K562 treated with DMSO at 1 percent for 12 hours (cell line): ENCODE results near the gene TMEM184A. TPM values are rescaled to one million over a fixed set of nuclear protein-coding genes. Genes with fewer than 3 reads are reported as not detected.

Experiments used
- total RNA-seq: library from RNA; unstranded; fragments of 300-600 nt; gene quantifications from 2 replicates; pipeline ENCODE4 v1.2.3, GENCODE V29; 2022; ENCODE audit not compliant: insufficient read depth

Gene TMEM184A
- not detected in 2 replicates for total RNA-seq

GRCh38 chr7:1555813-1556543 is at the start of gene TMEM184A:
Gene TMEM184A, minus strand, starts transcription at chr7:1556205. Its CDS starts 721 bp downstream, at chr7:1555484.

GRCh38 chr7:1569833-1570632 is 14.0 kb upstream of the TMEM184A start, which contains the start of gene PSMG3:
Gene PSMG3, minus strand, starts transcription at chr7:1570032. Its CDS starts 693 bp downstream, at chr7:1569339.

GRCh38 chr7:1503816-1504775 is 51.9 kb downstream of the TMEM184A start, which contains the start of gene INTS1:
Gene INTS1, minus strand, starts transcription at chr7:1504389. Its CDS starts 429 bp downstream, at chr7:1503960.

Other genes starting within 250 kb of the TMEM184A start
- gene MICALL2, start 96.7 kb downstream of the TMEM184A start, total RNA-seq = 41.6 and 43.7 TPM in 2 replicates
- gene INTS1, start 51.8 kb downstream of the TMEM184A start, total RNA-seq = 65.1 and 80.8 TPM in 2 replicates
- gene MAFK, start 25.5 kb downstream of the TMEM184A start, total RNA-seq = 7.6 and 14.1 TPM in 2 replicates
- gene PSMG3, start 13.8 kb upstream of the TMEM184A start, total RNA-seq = 74.7 and 100 TPM in 2 replicates
- gene ELFN1, start 114.1 kb upstream of the TMEM184A start, total RNA-seq = 0.20 TPM in 1 of 2 replicates, not detected in the other